K562 (cell line): Measurements from ENCODE around the gene MLLT3. TPM values are rescaled to one million over a fixed set of nuclear protein-coding genes. Genes with fewer than 3 reads are reported as not detected.

Source experiments
- ATAC-seq: fragments of 200-7000 bp; cut with Tn5 transposase; 3 replicates; pipeline ENCODE4 v1.9.1; 2020; ENCODE audit warnings: moderate library complexity
- BruUV-seq: library from RNA; stranded (reverse); fragments of 400-500 nt; replicated peaks from 2 replicates; lab custom pipeline; 2021; lab: Mats Ljungman, UMichigan
- CTCF ChIA-PET: fragments of 300-600 bp; formaldehyde crosslinking; extraction: SDS; loops from one replicate; lab custom pipeline; 2021; ENCODE audit warnings: low intra/inter-chr PET ratio; lab: Yijun Ruan, JAX
- POLR2A ChIA-PET: fragments of 300-600, 350-650 bp; sonication (Branson Sonifier 250); formaldehyde crosslinking; extraction: SDS; loops from one replicate; lab custom pipeline; 2021; ENCODE audit warnings: antibody characterized with exemption, inconsistent platforms; lab: Yijun Ruan, JAX
- DNase-seq, 4 experiments: peaks; one replicate each; pipeline versions ENCODE4 v3.0.0 to v3.0.0-alpha.2; 2011 to 2018; ENCODE audit warnings: low spot score in 3 of 4, mixed read lengths in 3 of 4; ENCODE audit errors: extremely low read depth in 1 of 4
- FAIRE-seq: peaks from 2 replicates; lab custom pipeline; 2011; peaks lifted over from hg19 to GRCh38; lab: Jason Lieb, UNC
- H2AFZ ChIP-seq: 2 replicates; pipeline ENCODE4 v1.6.0; 2011; ENCODE audit warnings: low read depth, low read length, control low read depth, inconsistent platforms
- H3K27ac ChIP-seq: fragments of 200-600 bp; 3 replicates; pipeline ENCODE4 v1.8.0; 2011; ENCODE audit warnings: low read depth, mild to moderate bottlenecking, control low read depth, inconsistent platforms, low read length, moderate library complexity, mixed read lengths; ENCODE audit errors: extremely low read depth
- H3K27me3 ChIP-seq, 2 experiments: fragments of 300-600 bp in 1 of 2; 2 replicates in 1 of 2; 3 replicates in 1 of 2; pipeline versions ENCODE4 v1.6.0 to v1.8.0; 2011; ENCODE audit warnings: inconsistent platforms in 2 of 2, low read length in 2 of 2, mild to moderate bottlenecking in 1 of 2, mixed read lengths in 1 of 2, moderate library complexity in 1 of 2; ENCODE audit not compliant: control insufficient read depth in 2 of 2, insufficient read depth in 2 of 2
- H3K36me3 ChIP-seq: fragments of 300-600 bp; 3 replicates; pipeline ENCODE4 v1.8.0; 2011; ENCODE audit warnings: mild to moderate bottlenecking, low read length, inconsistent platforms; ENCODE audit not compliant: control insufficient read depth, insufficient read depth
- H3K4me1 ChIP-seq, 2 experiments: fragments of 200-600 bp in 1 of 2; replicated peaks in 1 of 2; 2 replicates in 1 of 2; 3 replicates in 1 of 2; pipeline versions ENCODE4 v1.5.1 to v1.8.0; 2011; ENCODE audit warnings: inconsistent platforms in 2 of 2, low read length in 2 of 2, mild to moderate bottlenecking in 1 of 2, mixed read lengths in 1 of 2, moderate library complexity in 1 of 2; ENCODE audit not compliant: control insufficient read depth in 2 of 2, insufficient read depth in 2 of 2
- H3K4me2 ChIP-seq: 2 replicates; pipeline ENCODE4 v1.6.1; 2011; ENCODE audit warnings: low read length, control low read depth, inconsistent platforms, mixed read lengths; ENCODE audit not compliant: insufficient read depth
- H3K4me3 ChIP-seq: fragments of 200-600 bp; sonication (generic), shearing (Covaris generic); 2 replicates; pipeline ENCODE4 v1.5.1; 2016; ENCODE audit warnings: control low read depth, inconsistent platforms
- H3K79me2 ChIP-seq: fragments of 200-600 bp; 3 replicates; pipeline ENCODE4 v1.8.0; 2011; ENCODE audit warnings: low read length, inconsistent platforms; ENCODE audit not compliant: control insufficient read depth, insufficient read depth
- H3K9ac ChIP-seq, 2 experiments: 2 replicates each; pipeline versions ENCODE4 v1.6.0 to v1.6.1; 2011; ENCODE audit warnings: low read depth in 2 of 2, low read length in 2 of 2, control low read depth in 1 of 2, inconsistent platforms in 1 of 2, mild to moderate bottlenecking in 1 of 2, mixed read lengths in 1 of 2; ENCODE audit not compliant: insufficient read depth in 1 of 2
- H3K9me1 ChIP-seq: one replicate; pipeline ENCODE4 v1.6.0; 2011; ENCODE audit warnings: inconsistent platforms, mild to moderate bottlenecking, low read length, moderate library complexity; ENCODE audit not compliant: control insufficient read depth, insufficient read depth
- H3K9me3 ChIP-seq: replicated peaks from 2 replicates; pipeline ENCODE4 v1.5.1; 2011; ENCODE audit warnings: low read depth, low read length, inconsistent platforms; ENCODE audit not compliant: control insufficient read depth, insufficient read depth
- H4K20me1 ChIP-seq: replicated peaks from 2 replicates; pipeline ENCODE4 v1.6.1; 2011; ENCODE audit warnings: low read length, inconsistent platforms, mixed read lengths; ENCODE audit not compliant: control insufficient read depth, insufficient read depth
- EP300 ChIP-seq: IDR thresholded peaks from 2 replicates; pipeline ENCODE4 v1.6.1; 2012; ENCODE audit warnings: low read length, improper control_type of control experiment
- IRF2 ChIP-seq: sonication (generic); formaldehyde crosslinking; IDR thresholded peaks from 2 replicates; pipeline ENCODE4 v1.8.1; 2022; ENCODE audit warnings: mild to moderate bottlenecking, missing genetic modification reagents
- MAZ ChIP-seq, 2 experiments: fragments of 450-650 bp in 1 of 2; sonication (generic) in 1 of 2; formaldehyde crosslinking; IDR thresholded peaks in 1 of 2; conservative IDR thresholded peaks in 1 of 2; 2 replicates each; pipeline versions ENCODE4 v1.4.0 to v1.5.0; 2020; ENCODE audit warnings: mild to moderate bottlenecking in 1 of 2, missing genetic modification reagents in 1 of 2
- NONO ChIP-seq, 2 experiments: fragments of 200-400 bp in 1 of 2; fragments of 450-650 bp in 1 of 2; formaldehyde crosslinking in 1 of 2; IDR thresholded peaks; 2 replicates each; pipeline ENCODE4 v1.6.1; 2017; ENCODE audit warnings: low read depth in 2 of 2, mild to moderate bottlenecking in 2 of 2, moderate library complexity in 2 of 2, low read length in 1 of 2
- POLR2AphosphoS5 ChIP-seq: IDR thresholded peaks from 2 replicates; pipeline ENCODE4 v1.6.1; 2011; ENCODE audit warnings: mild to moderate bottlenecking, low read depth, low read length, moderate library complexity; ENCODE audit not compliant: control insufficient read depth, insufficient read depth
- XRCC5 ChIP-seq: fragments of 200-400 bp; formaldehyde crosslinking; IDR thresholded peaks from 2 replicates; pipeline ENCODE4 v1.6.1; 2017; ENCODE audit warnings: low read depth, mild to moderate bottlenecking, low read length
- ZNF184 ChIP-seq: sonication (generic); formaldehyde crosslinking; IDR thresholded peaks from 2 replicates; pipeline ENCODE4 v1.5.0; 2020; ENCODE audit warnings: missing genetic modification reagents
- ZNF695 ChIP-seq: fragments of 450-650 bp; formaldehyde crosslinking; IDR thresholded peaks from 2 replicates; pipeline ENCODE4 v1.4.0; 2020; ENCODE audit warnings: mild to moderate bottlenecking, moderate library complexity
- WGBS: fragments of 100-300 bp; shearing (Covaris generic); methylation state at CpG from one replicate; pipeline ENCODE4 v1.1.6; 2016; ENCODE audit warnings: low coverage, mixed read lengths; ENCODE audit not compliant: insufficient coverage; ENCODE audit errors: missing lambda C conversion rate; 5-methylcytosine and 5-hydroxymethylcytosine counted together
- in situ Hi-C: fragments of 300-500 bp; cut with MboI; formaldehyde crosslinking; loops from 4 replicates; pipeline ENCODE4 v1.15.0; 2018; ENCODE audit warnings: inconsistent platforms, mixed read lengths
- intact Hi-C: fragments of 100-400 bp; cut with micrococcal nuclease; formaldehyde crosslinking; loops from 2 replicates; pipeline ENCODE4 v1.14.2; 2022
- polyA plus RNA-seq, 8 experiments: library from polyadenylated mRNA; depleted of rRNA in 4 of 8; stranded (reverse) in 5 of 8; unstranded in 3 of 8; fragments of >200 nt; fragmentation: Nextera tagmentation in 2 of 8; fragmentation: Illumina TruSeq in 1 of 8; extraction: Ambion mirVana in 2 of 8; extraction: Trizol in 1 of 8; gene quantifications; 2 replicates each; pipeline versions ENCODE4 v1.2.1 to v1.2.3, GENCODE V29; 2011 to 2014; ENCODE audit warnings: inconsistent platforms in 1 of 8, missing spikeins in 1 of 8
- total RNA-seq, 7 experiments: library from RNA; depleted of rRNA in 6 of 7; stranded (reverse); fragments of >200 nt in 6 of 7; fragmentation: Illumina TruSeq in 2 of 7; extraction: Trizol in 2 of 7; gene quantifications; 2 replicates each; pipeline versions ENCODE4 v1.2.1 to v1.2.3, GENCODE V29; 2011 to 2021; ENCODE audit warnings: low replicate concordance in 1 of 7
- TF ChIP-seq, protein P1 (sequence below), 2 experiments: fragments of 450-650 bp in 1 of 2; sonication (generic) in 1 of 2; formaldehyde crosslinking in 1 of 2; IDR thresholded peaks; 2 replicates each; pipeline versions ENCODE4 v1.7.1 to v1.9.0; 2016 to 2022; ENCODE audit warnings: inconsistent platforms in 1 of 2, mild to moderate bottlenecking in 1 of 2, missing genetic modification reagents in 1 of 2
- TF ChIP-seq, protein P2 (sequence below), 2 experiments: fragments of 250-450 bp in 1 of 2; fragments of 450-650 bp in 1 of 2; sonication (Bioruptor Pico) in 1 of 2; IDR thresholded peaks; 2 replicates each; pipeline versions ENCODE4 v1.6.1 to v1.8.0; 2016 to 2021; ENCODE audit warnings: mild to moderate bottlenecking in 2 of 2, moderate library complexity in 2 of 2, missing compliant biosample characterization in 1 of 2, missing genetic modification characterization in 1 of 2

Gene MLLT3
- total and polyA plus RNA-seq, 9 of the 15 experiments (the other 6 are each of a cell fraction or from before 2014, with no cell fraction given) = 0.07 to 0.42 (median 0.22) TPM; not detected in 4

DNA sequence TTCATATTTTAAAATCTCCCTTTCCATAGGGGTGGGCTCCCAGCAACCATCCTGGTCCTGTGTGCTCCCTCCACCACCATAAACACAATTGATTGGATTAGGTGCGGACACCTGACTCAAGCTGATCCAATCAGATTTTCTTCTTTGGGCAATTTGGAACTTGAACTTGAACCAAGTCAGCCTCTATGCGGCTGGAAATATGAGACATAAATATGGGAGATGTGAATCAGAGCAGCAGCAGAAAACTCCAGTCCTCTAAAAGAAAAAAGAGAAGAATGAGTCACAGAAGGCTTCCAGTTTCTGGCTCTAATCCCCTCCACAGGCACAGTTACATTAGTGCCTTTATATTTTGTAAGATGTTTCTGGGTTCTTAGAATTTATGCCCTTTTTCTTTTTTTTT is 306.6 kb downstream of the MLLT3 start:
- Histone ChIP-seq H3K27ac (no peak overlapping the region), H3K36me3 (no peaks in the 10 kb centered on the region), H3K79me2 (no peaks in the 10 kb centered on the region), H2AFZ (no peak overlapping the region), H3K4me1 (no peaks in the 10 kb centered on the region), H3K4me2 (no peak overlapping the region), H3K9me1 (no peaks in the 10 kb centered on the region), H3K9me3 (no peaks in the 10 kb centered on the region), H3K27me3 (no peaks in the 10 kb centered on the region), H3K4me3 (no peak overlapping the region), H3K9ac (no peak overlapping the region), H4K20me1 (no peaks in the 10 kb centered on the region)
- ATAC-seq = no peak
- intact Hi-C loops = no loop called here
- 0% methylated on average over 2 of the region's 2 CpGs for WGBS
- in situ Hi-C loops = no loop called here
- no peak for FAIRE-seq
- POLR2A ChIA-PET = no interaction called here
- DNase-seq = no peak
- BruUV-seq = no TSS peak
- CTCF ChIA-PET = no interaction called here
- TF ChIP-seq, protein P1, sequence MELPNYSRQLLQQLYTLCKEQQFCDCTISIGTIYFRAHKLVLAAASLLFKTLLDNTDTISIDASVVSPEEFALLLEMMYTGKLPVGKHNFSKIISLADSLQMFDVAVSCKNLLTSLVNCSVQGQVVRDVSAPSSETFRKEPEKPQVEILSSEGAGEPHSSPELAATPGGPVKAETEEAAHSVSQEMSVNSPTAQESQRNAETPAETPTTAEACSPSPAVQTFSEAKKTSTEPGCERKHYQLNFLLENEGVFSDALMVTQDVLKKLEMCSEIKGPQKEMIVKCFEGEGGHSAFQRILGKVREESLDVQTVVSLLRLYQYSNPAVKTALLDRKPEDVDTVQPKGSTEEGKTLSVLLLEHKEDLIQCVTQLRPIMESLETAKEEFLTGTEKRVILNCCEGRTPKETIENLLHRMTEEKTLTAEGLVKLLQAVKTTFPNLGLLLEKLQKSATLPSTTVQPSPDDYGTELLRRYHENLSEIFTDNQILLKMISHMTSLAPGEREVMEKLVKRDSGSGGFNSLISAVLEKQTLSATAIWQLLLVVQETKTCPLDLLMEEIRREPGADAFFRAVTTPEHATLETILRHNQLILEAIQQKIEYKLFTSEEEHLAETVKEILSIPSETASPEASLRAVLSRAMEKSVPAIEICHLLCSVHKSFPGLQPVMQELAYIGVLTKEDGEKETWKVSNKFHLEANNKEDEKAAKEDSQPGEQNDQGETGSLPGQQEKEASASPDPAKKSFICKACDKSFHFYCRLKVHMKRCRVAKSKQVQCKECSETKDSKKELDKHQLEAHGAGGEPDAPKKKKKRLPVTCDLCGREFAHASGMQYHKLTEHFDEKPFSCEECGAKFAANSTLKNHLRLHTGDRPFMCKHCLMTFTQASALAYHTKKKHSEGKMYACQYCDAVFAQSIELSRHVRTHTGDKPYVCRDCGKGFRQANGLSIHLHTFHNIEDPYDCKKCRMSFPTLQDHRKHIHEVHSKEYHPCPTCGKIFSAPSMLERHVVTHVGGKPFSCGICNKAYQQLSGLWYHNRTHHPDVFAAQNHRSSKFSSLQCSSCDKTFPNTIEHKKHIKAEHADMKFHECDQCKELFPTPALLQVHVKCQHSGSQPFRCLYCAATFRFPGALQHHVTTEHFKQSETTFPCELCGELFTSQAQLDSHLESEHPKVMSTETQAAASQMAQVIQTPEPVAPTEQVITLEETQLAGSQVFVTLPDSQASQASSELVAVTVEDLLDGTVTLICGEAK (IDR thresholded peaks at IDR 0.05) = no peak
- TF ChIP-seq, protein P1 (CRISPR knock-in tag; IDR thresholded peaks at IDR 0.05) = no peak
- TF ChIP-seq, protein P2, sequence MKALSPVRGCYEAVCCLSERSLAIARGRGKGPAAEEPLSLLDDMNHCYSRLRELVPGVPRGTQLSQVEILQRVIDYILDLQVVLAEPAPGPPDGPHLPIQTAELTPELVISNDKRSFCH (CRISPR knock-in tag; IDR thresholded peaks at IDR 0.05) = no peak
- TF ChIP-seq, protein P2 (tag; IDR thresholded peaks at IDR 0.05) = no peak
- TF ChIP-seq MAZ (CRISPR knock-in tag; conservative IDR thresholded peaks at IDR 0.05 in 1 of 2, IDR thresholded peaks at IDR 0.05 in 1 of 2) = no peak
- no peak for TF ChIP-seq ZNF184 (CRISPR knock-in tag)
- TF ChIP-seq POLR2AphosphoS5 = no peak
- TF ChIP-seq ZNF695 (CRISPR knock-in tag) = no peak
- TF ChIP-seq IRF2 = no peak
- no peak for TF ChIP-seq XRCC5
- TF ChIP-seq EP300 = no peak
- TF ChIP-seq NONO (IDR thresholded peaks at IDR 0.05; ENCODE audit: low read depth in 2 of 2, low read length in 1 of 2) = no peak
- TF ChIP-seq, all 486 proteins: peak for 0
